Frontal cortex (tissue), 4 donors: ENCODE measurements around the gene LDLRAD3. TPM values are rescaled to one million over a fixed set of nuclear protein-coding genes. Genes with fewer than 3 reads are reported as not detected.

ENCODE experiments used
- DNase-seq, 2 donors: peaks; one replicate each; pipeline ENCODE4 v3.0.0; 2012; ENCODE audit warnings: low spot score in 2 of 2
- FAIRE-seq: peaks from 2 replicates; lab custom pipeline; 2012; peaks lifted over from hg19 to GRCh38; lab: Jason Lieb, UNC
- small RNA-seq: library from RNA; depleted of rRNA; stranded (forward); fragments of <200 nt; gene quantifications from one replicate; pipeline ENCODE3, GENCODE V24; 2014
- total RNA-seq: library from RNA; depleted of rRNA; stranded (reverse); fragments of >200 nt; gene quantifications from one replicate; pipeline ENCODE4 v1.2.3, GENCODE V29; 2014
- donor health status: control.
- donor health status: control.
- donor health status: control.

LDLRAD3 gene
- total RNA-seq, 1 donor from 2014 or later = 65.2 TPM

DNA sequence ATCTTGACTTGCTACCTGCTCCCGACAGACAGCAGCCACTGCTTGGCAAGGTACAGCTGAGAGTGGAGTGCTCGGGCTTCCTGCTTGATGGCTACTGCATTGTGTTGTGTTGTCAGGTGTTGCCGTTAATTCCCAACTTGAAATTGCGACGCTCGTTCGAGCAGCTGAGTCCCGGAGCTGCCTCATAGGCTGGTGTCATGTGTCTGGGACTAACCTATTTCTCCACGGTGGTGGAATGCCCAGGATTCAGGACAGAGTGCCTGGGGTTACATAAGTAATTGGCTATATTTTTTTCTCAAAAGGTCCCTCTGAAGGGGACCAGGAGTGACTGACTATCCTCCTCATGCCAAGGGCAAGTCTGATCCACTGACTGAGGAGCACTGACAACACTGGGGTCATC lies 326.8 kb downstream of the LDLRAD3 start:
- no peak for FAIRE-seq

DNA sequence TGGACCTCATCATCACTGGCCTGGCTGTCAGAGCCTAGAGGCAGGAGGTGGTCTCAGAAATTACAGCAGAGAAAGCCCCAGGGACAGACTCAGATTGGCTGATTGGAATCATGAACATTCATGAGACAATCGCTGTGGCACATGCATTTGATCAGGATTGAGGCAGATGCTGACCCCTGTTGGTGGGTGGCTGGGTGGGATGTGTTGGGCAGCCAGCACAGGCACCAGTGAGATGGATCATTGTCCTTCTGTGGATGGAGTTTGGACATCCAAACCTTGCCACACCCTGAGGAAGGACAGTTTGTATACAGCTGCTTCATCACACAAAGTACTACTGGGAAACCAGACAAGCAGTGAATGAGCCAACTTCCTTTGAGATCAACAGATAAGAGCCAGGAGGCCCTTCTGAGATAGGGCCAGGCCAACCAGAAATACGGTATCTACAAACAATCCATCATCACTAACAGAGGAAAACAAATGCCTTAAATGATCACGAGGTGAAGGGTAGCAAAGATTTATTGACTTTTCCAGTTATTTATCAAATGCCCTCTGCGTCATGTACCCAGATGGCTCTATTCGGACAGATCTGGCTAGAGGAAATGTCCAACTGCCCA lies 328.0 kb downstream of the LDLRAD3 start:
- FAIRE-seq (no peak), DNase-seq (no peak)

More for the DNA sequence above, 326.8 kb downstream of the LDLRAD3 start:
- no peak for DNase-seq

GRCh38 chr11:36273110-36273509 lies 329.2 kb downstream of the LDLRAD3 start:
- no peak for DNase-seq
- FAIRE-seq = no peak

GRCh38 chr11:36274414-36274813 lies 330.6 kb downstream of the LDLRAD3 start:
- no peak for FAIRE-seq
- DNase-seq = no peak

DNA sequence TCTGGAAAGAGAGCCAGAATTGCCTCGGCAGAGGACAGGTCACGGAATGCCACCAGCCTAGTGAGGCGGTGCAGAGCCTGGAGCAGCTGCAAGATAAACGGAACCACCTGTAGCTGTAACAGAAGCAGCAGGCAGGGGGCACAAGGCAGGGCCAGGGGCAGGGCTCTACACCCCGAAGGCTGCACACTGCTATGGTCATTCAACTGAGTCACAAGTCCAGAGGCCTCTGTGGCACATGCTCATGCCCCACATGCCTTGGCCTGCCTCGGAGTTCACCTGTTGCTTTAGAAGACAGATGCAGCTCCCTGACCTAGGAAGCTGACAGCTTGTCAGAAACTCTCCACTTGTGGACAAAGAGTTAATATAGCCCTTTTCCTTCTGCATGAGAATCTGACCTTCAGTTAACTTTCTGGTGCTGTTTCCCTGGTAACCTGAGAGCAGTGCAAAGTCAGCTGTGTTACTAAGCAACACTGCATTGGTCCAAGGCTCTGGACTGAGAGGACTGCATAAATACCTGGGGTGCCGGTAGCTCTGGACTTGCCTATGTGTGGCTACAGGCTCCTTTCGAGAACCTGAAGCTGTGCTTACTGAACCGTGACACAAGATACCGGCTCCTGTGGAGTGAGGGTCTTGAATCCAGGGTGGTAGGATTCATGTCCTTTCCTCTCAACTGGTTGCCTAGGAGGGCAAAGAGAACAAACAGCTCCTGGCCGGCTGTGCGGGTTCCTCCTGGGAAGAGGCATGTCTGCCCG lies 334.8 kb downstream of the LDLRAD3 start:
- no peak for FAIRE-seq
- no peak for DNase-seq

DNA sequence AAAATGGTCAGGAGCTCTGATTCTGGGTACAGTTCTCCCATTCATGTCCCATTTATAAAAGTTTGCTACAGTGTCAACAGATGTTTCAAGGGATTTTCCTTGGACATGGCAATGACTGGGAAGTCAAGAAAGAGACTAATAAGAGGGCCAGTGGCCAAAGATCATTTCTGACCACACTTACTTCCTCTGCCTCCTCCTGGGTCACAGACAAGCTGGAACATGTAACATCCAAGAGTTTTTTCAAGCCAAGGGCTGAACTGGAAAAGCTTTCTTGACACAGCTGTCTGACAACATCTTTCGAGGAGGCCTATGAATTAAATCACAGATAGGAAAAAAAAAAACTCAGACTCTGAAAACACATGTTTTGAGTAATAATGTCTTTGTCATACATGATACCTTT lies 336.7 kb downstream of the LDLRAD3 start:
- FAIRE-seq (no peak), DNase-seq (no peak)

Small RNA genes lying within 50 kb of the gene (small RNA-seq; reads per million reads assigned to genes)
- gene MIR3973 = not detected
